Type B pancreatic cell (in vitro differentiated cells): ENCODE results near the gene TDRD10. TPM values are rescaled to one million over a fixed set of nuclear protein-coding genes. Genes with fewer than 3 reads are reported as not detected.

Source experiments
- DNase-seq: peaks from one replicate; pipeline ENCODE4 v3.0.0; 2021; ENCODE audit warnings: mixed read lengths; ENCODE audit not compliant: unreplicated experiment; ENCODE audit errors: extremely low spot score
- H3K27ac Mint-ChIP-seq: 2 replicates; pipeline ENCODE4 v1.8.0; 2021; ENCODE audit warnings: mild to moderate bottlenecking, mixed read lengths
- H3K27me3 Mint-ChIP-seq: 2 replicates; pipeline ENCODE4 v1.8.0; 2021; ENCODE audit warnings: mixed read lengths
- H3K36me3 Mint-ChIP-seq: 2 replicates; pipeline ENCODE4 v1.8.0; 2021; ENCODE audit warnings: mixed read lengths
- H3K4me1 Mint-ChIP-seq: one replicate; pipeline ENCODE4 v1.8.0; 2021; ENCODE audit warnings: mixed read lengths; ENCODE audit not compliant: unreplicated experiment
- H3K4me3 Mint-ChIP-seq: 2 replicates; pipeline ENCODE4 v1.8.0; 2021; ENCODE audit warnings: mild to moderate bottlenecking, mixed read lengths
- H3K9me3 Mint-ChIP-seq: 2 replicates; pipeline ENCODE4 v1.8.0; 2021; ENCODE audit warnings: mixed read lengths
- CTCF ChIP-seq: fragments of 200-600 bp; sonication (generic); conservative IDR thresholded peaks from 2 replicates; pipeline ENCODE4 v1.5.0; 2021; ENCODE audit warnings: antibody characterized with exemption, mild to moderate bottlenecking
- total RNA-seq: library from RNA; stranded (reverse); gene quantifications from 2 replicates; pipeline ENCODE4 v1.2.1, GENCODE V29; 2021; ENCODE audit warnings: low replicate concordance

Gene TDRD10
- total RNA-seq, 1 donor from 2014 or later = not detected

GRCh38 chr1:154536570-154536969 lies 34.6 kb downstream of the TDRD10 start:
- H3K9me3 Mint-ChIP-seq = no peaks in the 10 kb centered on the region
- H3K27me3 Mint-ChIP-seq = peaks cover 46% of the 10 kb centered on the region
- no peak for TF ChIP-seq CTCF
- no peak overlapping the region for H3K27ac Mint-ChIP-seq
- no peaks in the 10 kb centered on the region for H3K36me3 Mint-ChIP-seq
- H3K4me1 Mint-ChIP-seq = peaks cover 10% of the 10 kb centered on the region
- no peak for DNase-seq
- H3K4me3 Mint-ChIP-seq = no peak overlapping the region

- H3K36me3 Mint-ChIP-seq = no peaks in the 10 kb centered on the region
- peaks cover 5% of the 10 kb centered on the region for H3K4me1 Mint-ChIP-seq
- no peak overlapping the region for H3K4me3 Mint-ChIP-seq
- peaks cover 54% of the 10 kb centered on the region for H3K27me3 Mint-ChIP-seq
- TF ChIP-seq CTCF = no peak
- H3K27ac Mint-ChIP-seq = no peak overlapping the region
- no peaks in the 10 kb centered on the region for H3K9me3 Mint-ChIP-seq
- DNase-seq = no peak
Measured at GRCh38 chr1:154539486-154540483, 37.8 kb downstream of the TDRD10 start.

DNA sequence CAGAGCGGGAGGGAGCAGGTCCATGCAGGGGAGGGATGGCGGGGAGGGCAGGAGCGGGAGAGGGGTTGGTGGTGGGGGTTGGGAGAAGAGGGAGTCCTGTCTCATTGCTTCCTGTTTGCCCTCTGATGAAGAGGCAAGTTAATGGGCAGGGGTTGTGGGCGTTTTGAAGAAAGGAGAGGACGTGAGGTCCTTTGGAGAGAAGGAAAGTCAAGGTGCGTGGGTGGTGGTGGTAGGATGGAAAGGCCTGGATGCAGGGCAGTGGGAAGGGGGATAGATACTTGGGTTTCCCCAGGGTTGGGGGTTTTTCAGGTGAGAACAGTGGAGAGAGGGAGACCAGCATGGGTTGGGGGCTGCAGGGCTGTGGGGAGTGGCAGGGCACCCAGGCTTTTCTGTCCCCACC lies 39.2 kb downstream of the TDRD10 start:
- no peak for TF ChIP-seq CTCF
- no peaks in the 10 kb centered on the region for H3K9me3 Mint-ChIP-seq
- no peak overlapping the region for H3K27ac Mint-ChIP-seq
- no peaks in the 10 kb centered on the region for H3K36me3 Mint-ChIP-seq
- peaks cover 5% of the 10 kb centered on the region for H3K4me1 Mint-ChIP-seq
- no peak overlapping the region for H3K4me3 Mint-ChIP-seq
- H3K27me3 Mint-ChIP-seq = peaks cover 51% of the 10 kb centered on the region
- DNase-seq = no peak

- peaks cover 15% of the 10 kb centered on the region for H3K36me3 Mint-ChIP-seq
- DNase-seq = no peak
- no peak overlapping the region for H3K27ac Mint-ChIP-seq
- peaks cover 15% of the 10 kb centered on the region for H3K4me1 Mint-ChIP-seq
- TF ChIP-seq CTCF = peak; percentile 80
- H3K9me3 Mint-ChIP-seq = no peaks in the 10 kb centered on the region
- H3K27me3 Mint-ChIP-seq = peaks cover 16% of the 10 kb centered on the region
- H3K4me3 Mint-ChIP-seq = no peak overlapping the region
Measured at GRCh38 chr1:154546264-154547063, 44.4 kb downstream of the TDRD10 start.

DNA sequence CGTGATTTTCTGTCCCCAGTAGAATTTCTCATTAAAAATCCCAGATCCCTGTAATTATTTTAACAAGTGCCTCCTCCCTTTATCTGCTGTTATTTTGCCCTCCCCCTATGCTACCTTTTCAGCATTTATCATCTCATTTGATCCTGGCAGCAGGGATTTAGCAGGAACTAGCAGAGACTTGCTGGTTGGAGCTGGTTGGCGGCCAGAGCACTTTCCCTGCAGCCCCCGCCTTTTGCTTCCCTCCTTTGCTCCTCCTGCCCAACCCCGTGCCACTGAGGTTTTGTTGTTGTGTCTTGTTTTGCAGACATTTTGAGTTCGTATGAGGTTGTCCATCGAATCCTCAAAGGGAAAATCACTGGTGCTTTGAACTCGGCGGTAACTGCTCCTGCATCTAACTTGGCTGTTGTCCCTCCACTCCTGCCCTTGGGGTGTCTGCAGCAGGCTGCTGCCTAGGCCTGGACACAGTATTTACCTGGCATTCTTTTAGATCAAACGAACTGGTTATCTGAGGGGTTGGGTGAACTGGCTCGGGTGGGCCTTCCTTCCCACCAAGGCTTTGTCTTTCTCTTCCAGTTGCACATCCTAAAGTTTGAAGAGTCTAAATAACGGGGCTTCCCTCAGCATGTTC lies 45.2 kb downstream of the TDRD10 start:
- H3K36me3 Mint-ChIP-seq = peaks cover 15% of the 10 kb centered on the region
- no peaks in the 10 kb centered on the region for H3K9me3 Mint-ChIP-seq
- no peak overlapping the region for H3K27ac Mint-ChIP-seq
- peaks cover 9% of the 10 kb centered on the region for H3K27me3 Mint-ChIP-seq
- no peak overlapping the region for H3K4me3 Mint-ChIP-seq
- no peak for TF ChIP-seq CTCF
- peaks cover 15% of the 10 kb centered on the region for H3K4me1 Mint-ChIP-seq
- DNase-seq = no peak
